GM18951 (cell line): ENCODE data around the gene SLX4IP.
"Not testable (repeated sequence)": the region's sequence is repeated elsewhere in the genome, so short reads cannot be mapped to it uniquely, and the experiment has no call there.

Experiments
- POLR2A ChIP-seq: IDR thresholded peaks from 4 replicates; pipeline ENCODE4 v1.6.1; 2011; ENCODE audit warnings: mild to moderate bottlenecking; ENCODE audit not compliant: insufficient read length, insufficient read depth; ENCODE audit errors: extremely low read depth
- in situ Hi-C: fragments of 300-500 bp; cut with MboI; formaldehyde crosslinking; loops from one replicate; pipeline ENCODE4 v1.12.0; 2022; ENCODE audit warnings: low sequenced_read_pairs, mixed read lengths, inconsistent platforms; ENCODE audit not compliant: unreplicated experiment

SLX4IP gene

DNA sequence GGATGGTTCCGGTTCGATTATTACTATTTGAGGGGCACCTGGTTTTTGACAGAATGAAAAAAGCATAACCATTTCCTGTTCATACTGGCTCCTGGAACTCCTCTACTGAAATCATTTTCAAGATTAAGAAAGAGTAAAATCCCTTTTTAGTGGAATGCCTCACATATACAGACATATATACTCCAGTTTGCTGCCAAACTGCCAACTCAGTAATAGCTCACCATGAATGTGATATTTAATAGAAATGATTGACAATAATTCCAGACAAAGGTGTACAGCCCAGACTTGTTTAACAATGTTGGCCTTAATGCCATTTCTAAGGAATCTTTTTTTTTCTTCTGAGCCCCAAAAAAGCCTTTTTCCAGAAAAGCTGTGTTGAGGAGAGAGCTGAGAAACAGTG is 145.6 kb downstream of the SLX4IP start:
- TF ChIP-seq POLR2A = no peak
- in situ Hi-C loops = no loop called here

DNA sequence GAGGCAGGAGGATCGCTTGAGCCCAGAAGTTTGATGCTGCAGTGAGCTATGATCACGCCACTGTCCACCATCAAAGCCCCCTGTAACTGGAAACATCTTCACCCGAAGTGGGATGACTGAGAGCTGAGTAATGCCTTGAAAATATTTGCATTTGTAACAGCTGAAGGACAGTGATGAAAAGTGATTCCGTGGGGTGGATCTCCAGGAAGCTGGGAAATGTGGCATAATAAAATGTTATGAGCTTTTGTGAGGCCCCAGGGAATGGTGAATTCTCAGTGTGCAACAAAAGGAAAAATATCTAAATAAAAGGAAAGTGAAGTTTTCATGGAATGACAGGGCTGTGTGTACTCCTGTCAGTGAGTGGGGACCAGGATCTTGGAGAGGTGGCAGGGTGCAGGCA is 146.7 kb downstream of the SLX4IP start:
- in situ Hi-C loops = no loop called here
- TF ChIP-seq POLR2A = no peak

DNA sequence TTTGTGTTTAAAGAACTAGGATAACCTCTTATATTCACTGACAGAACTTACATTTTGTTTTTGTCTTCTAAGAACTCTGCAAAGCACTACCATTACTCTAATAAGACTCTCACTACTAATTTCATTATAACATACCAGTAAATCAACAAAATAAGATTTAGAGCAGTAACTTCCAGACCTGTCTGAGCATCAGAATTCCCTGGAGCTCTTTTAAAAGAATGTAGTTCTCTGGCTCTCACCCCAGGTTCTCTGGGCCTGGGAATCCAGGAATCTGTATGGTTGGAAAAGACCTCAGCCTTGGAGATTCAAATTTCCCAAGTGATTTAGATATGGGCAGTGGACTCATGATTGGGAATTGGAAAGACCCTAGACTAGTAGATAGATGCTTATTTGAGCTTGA is 149.3 kb downstream of the SLX4IP start:
- in situ Hi-C loops = no loop called here
- TF ChIP-seq POLR2A = no peak

DNA sequence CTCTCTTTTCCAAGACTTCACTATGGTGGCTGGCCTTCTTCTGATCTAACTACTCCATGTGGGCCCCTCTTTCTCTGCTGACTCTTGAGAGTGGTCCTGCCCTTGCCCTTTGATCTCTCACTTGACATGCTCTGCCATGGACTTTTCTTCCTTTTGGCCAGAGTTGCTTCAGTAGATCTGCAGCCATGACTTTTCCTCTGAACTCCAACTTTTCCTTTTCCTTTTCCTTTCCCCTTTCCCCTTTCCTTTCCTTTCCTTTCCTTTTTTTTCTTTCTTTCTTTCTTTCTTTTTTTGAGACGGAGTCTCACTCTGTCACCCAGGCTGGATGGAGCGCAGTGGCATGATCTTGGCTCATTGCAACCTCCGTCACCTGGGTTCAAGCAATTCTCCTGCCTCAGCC is 150.2 kb downstream of the SLX4IP start:
- in situ Hi-C loops = no loop called here
- no peak for TF ChIP-seq POLR2A

DNA sequence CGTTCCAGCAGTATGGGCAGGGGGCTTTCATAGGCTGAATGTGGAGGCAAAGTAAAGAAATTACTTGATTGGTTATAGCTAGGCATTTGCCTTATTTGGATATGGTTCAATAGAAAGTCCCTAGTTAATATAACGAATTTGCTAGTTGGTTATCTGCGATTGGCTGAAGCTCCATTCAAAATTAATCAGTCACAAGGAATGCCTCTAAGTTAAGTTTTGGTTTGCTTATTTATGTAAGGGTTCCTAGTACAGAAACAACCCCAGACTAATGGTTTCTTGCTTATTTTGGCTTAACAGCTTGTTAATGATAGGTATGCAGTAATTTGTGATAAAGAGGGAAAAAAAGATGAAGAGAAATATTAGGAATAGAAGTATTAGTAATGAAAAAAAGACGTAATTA is 151.2 kb downstream of the SLX4IP start:
- in situ Hi-C loops = no loop called here
- no peak for TF ChIP-seq POLR2A

DNA sequence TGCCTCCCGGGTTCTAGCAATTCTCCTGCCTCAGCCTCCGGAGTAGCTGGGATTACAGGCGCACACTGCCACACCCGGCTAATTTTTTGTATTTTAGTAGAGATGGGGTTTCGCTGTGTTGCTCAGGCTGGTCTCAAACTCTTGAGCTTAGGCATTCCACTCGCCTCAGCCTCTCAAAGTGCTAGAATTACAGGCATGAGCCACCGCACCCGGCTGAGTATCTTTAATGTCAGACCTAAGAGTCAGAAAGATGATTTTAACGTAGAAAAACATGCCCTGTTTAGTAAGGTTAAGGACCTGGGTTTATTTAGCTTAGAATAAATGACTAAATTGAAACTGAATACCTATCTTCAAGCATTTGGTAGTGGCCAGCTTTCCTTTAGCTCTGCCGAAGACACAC is 155.3 kb downstream of the SLX4IP start:
- in situ Hi-C loops = not testable (repeated sequence)

DNA sequence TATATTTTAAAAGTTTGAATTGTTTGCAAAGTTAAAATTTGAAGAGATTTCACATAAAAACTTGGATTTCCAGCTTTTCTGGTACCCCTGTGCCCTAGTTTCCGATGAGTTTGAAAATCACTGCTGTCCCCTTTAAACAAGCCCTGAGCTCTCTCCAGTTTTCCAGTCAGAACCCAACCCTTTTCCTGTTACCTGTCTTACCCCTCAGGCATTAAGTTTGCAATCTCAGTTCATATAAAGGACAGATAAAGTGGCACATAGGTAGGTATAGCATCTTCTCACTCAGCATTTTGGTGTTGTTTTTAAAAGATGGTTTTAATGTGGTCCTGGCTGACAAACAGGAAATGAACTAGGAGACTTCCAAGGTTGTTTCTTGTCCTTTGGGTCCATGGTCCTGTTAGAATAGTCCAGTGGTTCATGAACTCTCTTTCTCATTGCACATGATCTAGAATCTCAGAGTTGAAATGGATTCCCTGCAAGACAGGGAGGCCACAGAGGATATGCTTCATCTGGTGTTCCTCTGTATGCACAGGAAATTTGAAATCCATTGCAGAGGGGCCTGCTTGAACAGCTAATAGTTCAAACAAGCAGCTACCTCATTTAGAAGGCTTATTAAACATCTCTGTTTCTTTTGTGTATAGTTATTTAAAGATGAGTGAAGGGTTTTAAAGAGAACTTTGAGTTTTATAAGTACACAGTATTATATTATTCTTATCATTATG is 156.0 kb downstream of the SLX4IP start:
- in situ Hi-C loops = no loop called here
- no peak for TF ChIP-seq POLR2A

DNA sequence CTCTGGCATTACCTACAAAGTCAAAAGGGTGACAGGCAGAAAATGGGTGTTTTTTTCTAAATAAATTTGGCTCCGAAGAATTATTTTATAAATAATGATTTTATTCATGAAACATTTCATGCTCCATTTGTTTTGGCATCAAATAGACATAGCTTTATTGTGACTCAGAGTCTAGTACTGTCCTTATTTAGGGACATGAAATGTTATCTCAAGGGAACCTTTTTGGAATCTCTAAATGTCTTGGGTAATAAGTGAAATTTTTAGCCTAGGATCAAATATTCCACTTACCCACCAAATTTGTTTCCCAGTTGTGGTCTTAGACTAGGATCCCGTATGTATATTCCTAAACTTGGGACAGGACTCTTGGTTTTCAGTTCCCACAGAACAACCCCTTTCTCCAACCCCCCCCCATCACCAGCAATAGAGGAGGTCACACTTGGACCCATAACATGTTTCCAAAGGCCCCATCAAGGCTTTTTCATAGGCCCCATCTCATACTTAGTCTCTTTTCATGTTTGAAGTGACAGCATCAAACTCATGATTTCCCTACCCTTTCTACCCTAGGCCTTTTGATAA is 156.9 kb downstream of the SLX4IP start:
- TF ChIP-seq POLR2A = no peak
- in situ Hi-C loops = no loop called here

DNA sequence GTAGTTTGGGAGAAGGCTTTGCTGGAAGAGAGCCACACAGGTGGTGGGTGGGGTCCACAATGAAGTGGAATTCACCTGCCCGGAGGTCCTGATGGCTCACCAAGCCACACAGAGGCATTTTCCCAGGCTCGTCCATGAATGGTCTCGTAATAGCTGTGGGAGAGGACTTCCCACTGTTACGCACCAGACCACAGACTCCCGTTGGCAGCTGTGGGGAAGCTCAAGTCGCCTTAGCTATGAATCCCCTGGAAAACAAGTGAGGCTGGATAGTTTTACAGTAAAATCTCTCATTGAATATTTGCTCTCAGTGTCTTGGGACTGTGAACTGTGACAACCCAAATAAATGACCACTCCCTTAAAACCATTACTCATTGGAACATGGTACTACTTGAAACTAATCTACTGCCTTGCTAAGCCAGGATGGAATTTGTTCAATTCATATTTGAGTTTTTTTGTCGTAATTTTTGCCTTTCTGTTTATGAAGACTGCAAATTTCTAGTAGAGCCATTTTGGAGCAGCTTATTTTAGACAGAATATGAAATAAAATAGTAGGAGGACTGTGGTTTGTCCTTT is 159.3 kb downstream of the SLX4IP start:
- no peak for TF ChIP-seq POLR2A
- in situ Hi-C loops = no loop called here

DNA sequence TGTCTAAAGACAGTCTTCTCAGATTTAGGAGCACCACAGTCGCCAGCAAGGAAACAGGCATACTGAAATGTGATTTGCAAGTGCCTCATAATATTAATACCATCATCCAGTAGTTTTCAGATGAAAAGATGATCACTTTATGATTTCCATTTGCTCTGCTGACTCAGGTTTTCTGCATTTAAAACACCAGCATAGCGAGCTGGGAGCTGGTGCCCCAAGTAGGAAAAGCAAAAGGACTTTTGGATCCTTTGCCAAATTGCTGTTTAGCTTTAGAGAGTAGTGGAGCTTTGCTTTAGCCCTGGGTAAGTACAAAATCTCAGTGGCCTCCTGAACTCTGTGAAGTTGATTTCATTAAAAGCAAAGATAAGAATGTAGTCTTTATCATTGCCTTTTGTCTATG is 160.2 kb downstream of the SLX4IP start:
- TF ChIP-seq POLR2A = no peak
- in situ Hi-C loops = no loop called here

DNA sequence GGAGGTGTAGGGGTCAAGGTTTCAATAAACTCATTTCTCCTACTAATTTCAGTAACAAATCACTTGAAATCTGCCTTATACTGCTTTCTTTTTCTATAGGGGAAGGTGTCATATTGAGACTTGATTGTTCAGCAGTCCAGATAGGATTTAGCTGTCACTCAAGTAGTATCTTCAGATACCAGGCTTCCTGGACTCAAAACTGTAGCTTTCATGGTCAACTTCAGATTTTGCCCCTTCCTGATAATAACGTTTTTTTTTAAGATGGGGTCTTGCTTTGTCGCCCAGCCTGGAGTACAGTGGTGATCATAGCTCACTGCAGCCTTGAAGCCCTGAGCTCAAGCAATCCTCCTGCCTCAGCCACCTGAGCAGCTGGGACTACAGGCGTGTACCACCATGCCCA is 160.9 kb downstream of the SLX4IP start:
- in situ Hi-C loops = no loop called here
- TF ChIP-seq POLR2A = no peak

DNA sequence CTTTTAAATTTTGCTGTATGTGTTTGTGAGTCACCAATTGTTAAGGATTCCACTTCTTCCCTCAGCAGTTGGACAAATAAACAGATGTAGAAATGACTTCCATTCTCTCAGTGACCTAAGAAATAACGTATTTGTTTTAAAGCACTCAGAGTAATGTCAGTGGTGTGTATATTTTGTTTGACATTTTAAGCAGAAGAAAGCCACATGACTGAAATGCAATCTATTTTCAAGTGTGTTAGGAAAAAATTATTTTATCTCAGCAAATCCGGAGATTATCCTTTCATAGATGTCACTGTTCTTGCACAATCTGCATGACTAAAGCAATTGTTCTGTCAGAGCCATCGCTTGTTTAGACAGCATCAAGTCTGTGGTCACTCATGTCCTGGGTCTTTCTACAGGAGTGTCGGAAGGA is 161.6 kb downstream of the SLX4IP start:
- TF ChIP-seq POLR2A = no peak
- in situ Hi-C loops = no loop called here

DNA sequence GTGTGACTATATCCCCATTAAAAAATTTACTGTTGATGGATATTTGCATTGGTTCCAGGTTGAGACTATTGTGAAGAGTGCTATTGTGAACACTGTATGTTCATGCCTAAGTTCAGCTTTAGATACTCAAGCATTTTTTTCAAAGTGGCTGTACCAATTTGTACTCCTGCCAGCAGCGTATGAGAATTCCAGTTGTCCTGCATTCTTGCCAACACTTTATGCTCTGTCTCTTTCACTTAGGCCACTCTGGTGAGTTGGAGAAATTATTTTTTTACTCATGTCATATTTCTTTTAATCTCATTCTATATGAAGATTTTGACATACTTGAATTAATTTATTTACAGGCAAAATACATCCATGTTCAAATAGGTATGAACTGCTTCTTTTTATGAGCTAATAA is 162.5 kb downstream of the SLX4IP start:
- in situ Hi-C loops = no loop called here
- no peak for TF ChIP-seq POLR2A

DNA sequence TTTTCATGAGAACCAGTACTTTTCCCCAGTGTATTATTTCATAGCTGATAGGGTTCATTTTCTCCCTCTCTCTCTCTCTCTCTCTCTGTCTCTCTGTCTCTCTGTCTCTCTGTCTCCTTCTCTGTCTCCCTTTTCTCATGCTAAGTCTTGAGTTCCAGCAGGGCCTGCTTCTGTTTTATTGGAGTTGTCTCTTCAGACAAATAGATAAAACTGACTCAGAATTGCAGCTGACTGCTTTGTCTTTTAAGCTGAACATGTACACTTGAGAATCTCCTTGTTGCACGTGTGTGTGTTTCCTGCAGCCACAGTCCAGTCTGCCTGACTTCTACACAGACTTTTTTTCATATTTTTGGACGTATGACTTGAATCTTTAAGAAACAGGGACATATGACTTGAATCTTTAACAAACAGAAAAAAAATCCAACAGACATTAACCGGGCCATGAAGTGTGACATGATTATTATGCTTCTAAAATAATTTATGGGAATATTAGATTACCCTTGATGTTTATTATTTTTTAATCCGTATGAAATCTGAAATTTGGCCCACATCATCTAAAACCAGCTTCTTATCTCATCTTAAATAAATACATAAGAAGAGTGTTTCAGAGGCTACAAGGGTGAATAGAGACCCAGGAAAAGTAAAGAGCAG is 167.2 kb downstream of the SLX4IP start:
- in situ Hi-C loops = no loop called here
- no peak for TF ChIP-seq POLR2A
